PC-9 (cell line): Measurements from ENCODE around the gene NT5DC4. TPM values are rescaled to one million over a fixed set of nuclear protein-coding genes. Genes with fewer than 3 reads are reported as not detected.

Experiments
- Bru-seq: library from RNA; stranded (reverse); fragments of 400-500 nt; gene quantifications from one replicate; lab custom pipeline; 2021; lab: Mats Ljungman, UMichigan
- BruChase-seq, 2 experiments: library from RNA; stranded (reverse); fragments of 400-500 nt; gene quantifications; one replicate each; lab custom pipeline; 2021; lab: Mats Ljungman, UMichigan
- BruUV-seq: library from RNA; stranded (reverse); fragments of 400-500 nt; replicated peaks from 2 replicates; lab custom pipeline; 2021; lab: Mats Ljungman, UMichigan
- CTCF ChIA-PET: fragments of 300-600 bp; sonication (Branson Sonifier 250); formaldehyde crosslinking; loops from one replicate; lab custom pipeline; 2022; ENCODE audit warnings: antibody characterized with exemption; lab: Charles Lee
- POLR2A ChIA-PET: fragments of 300-600 bp; sonication (Branson Sonifier 250); formaldehyde crosslinking; loops from one replicate; lab custom pipeline; 2022; ENCODE audit warnings: antibody characterized with exemption; ENCODE audit not compliant: unreplicated experiment; lab: Charles Lee
- DNase-seq, 2 experiments: peaks; one replicate each; pipeline versions ENCODE4 v3.0.0 to v3.0.0-alpha.2; 2015 to 2022; ENCODE audit warnings: mixed read lengths in 1 of 2
- H2AFZ ChIP-seq: fragments of 200-600 bp; sonication (generic); 2 replicates; pipeline ENCODE4 v1.8.1; 2017; ENCODE audit warnings: antibody characterized with exemption
- H3F3A ChIP-seq: fragments of 200-600 bp; sonication (generic); 2 replicates; pipeline ENCODE4 v1.8.1; 2017; ENCODE audit warnings: antibody characterized with exemption, mild to moderate bottlenecking, low read depth; ENCODE audit not compliant: insufficient read depth
- H3K27ac ChIP-seq: fragments of 200-600 bp; sonication (generic); 2 replicates; pipeline ENCODE4 v1.6.1; 2016; ENCODE audit warnings: mixed run types
- H3K27me3 ChIP-seq: fragments of 200-600 bp; sonication (generic); 2 replicates; pipeline ENCODE4 v1.6.1; 2016; ENCODE audit warnings: low read depth, mixed run types; ENCODE audit not compliant: insufficient read depth
- H3K36me3 ChIP-seq: fragments of 200-600 bp; sonication (generic); 2 replicates; pipeline ENCODE4 v1.6.1; 2016; ENCODE audit warnings: low read depth, mixed run types
- H3K4me1 ChIP-seq: fragments of 200-600 bp; sonication (generic); replicated peaks from 2 replicates; pipeline ENCODE4 v1.6.1; 2016; ENCODE audit warnings: mixed run types; ENCODE audit not compliant: insufficient read depth
- H3K4me2 ChIP-seq: fragments of 200-600 bp; sonication (generic); 2 replicates; pipeline ENCODE4 v1.6.1; 2017; ENCODE audit warnings: mixed run types
- H3K4me3 ChIP-seq: fragments of 200-600 bp; sonication (generic); 2 replicates; pipeline ENCODE4 v1.6.1; 2016; ENCODE audit warnings: mixed run types
- H3K79me2 ChIP-seq: fragments of 200-600 bp; sonication (generic); 2 replicates; pipeline ENCODE4 v1.6.1; 2017; ENCODE audit warnings: low read depth, mixed run types
- H3K9me2 ChIP-seq: fragments of 200-600 bp; sonication (generic); 2 replicates; pipeline ENCODE4 v1.8.1; 2017; ENCODE audit warnings: mild to moderate bottlenecking; ENCODE audit not compliant: insufficient read depth
- H3K9me3 ChIP-seq: fragments of 200-600 bp; sonication (generic); 2 replicates; pipeline ENCODE4 v1.8.1; 2016; ENCODE audit warnings: low read depth; ENCODE audit not compliant: insufficient read depth
- H4K20me1 ChIP-seq: fragments of 200-600 bp; sonication (generic); 2 replicates; pipeline ENCODE4 v1.8.1; 2017; ENCODE audit not compliant: insufficient read depth
- EZH2 ChIP-seq: fragments of 200-600 bp; sonication (generic); IDR thresholded peaks from 2 replicates; pipeline ENCODE4 v1.8.0; 2017; ENCODE audit warnings: antibody characterized with exemption, low read depth
- intact Hi-C: fragments of 100-400 bp; cut with micrococcal nuclease; formaldehyde crosslinking; loops from one replicate; pipeline ENCODE4 v1.10.0; 2022; ENCODE audit not compliant: unreplicated experiment
- long read RNA-seq: library from polyadenylated mRNA; stranded (forward); transcript quantifications from one replicate; pipeline ENCODE4 v2.0.0, GENCODE V29; 2022
- total RNA-seq: library from RNA; stranded (reverse); gene quantifications from 2 replicates; pipeline ENCODE4 v1.2.3, GENCODE V29; 2021
- TF ChIP-seq, protein P1 (sequence below): fragments of 200-600 bp; sonication (generic); conservative IDR thresholded peaks from 2 replicates; pipeline ENCODE4 v1.6.1; 2017; ENCODE audit warnings: mixed run types, antibody characterized with exemption, mild to moderate bottlenecking, moderate library complexity

Gene NT5DC4
- 6.1 and 6.5 TPM in 2 replicates for total RNA-seq
- Bru-seq, nascent RNA, result percentile 51 among the genes with signal in this experiment
- percentile 42 among the genes with signal in this experiment for BruChase-seq, experiment 1, labeled RNA remaining after a 2-hour chase
- BruChase-seq, experiment 2, labeled RNA remaining after a 6-hour chase, result percentile 44 among the genes with signal in this experiment
- long read RNA-seq, partial matches to known transcripts, result 1 of 8 reads
- long read RNA-seq, other reads (novel, unspliced or antisense), result 7 of 8 reads

DNA sequence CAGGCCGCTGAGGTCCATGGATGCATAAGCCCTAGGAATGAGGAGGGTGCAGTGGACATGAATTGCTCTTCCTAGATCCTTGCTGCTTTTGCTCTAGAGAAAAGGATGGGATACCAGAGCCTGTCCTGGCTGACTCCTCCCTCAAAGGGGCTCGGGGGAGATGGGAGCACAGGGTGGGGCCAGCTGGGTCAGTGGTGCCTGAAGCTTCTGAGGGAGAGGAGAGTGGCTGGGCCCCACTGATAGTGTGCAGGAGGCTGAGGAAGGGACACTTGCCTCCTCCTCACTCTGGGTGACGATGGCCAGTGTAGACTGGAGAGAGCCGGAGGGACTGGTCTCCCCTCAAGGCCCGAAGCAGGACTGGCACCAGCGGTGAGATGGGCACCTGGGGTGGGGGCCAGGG is at the start of gene NT5DC4:
NT5DC4 (plus strand) TSS at position 236 of the 400 bp plus-strand sequence; CDS start at position 296, 60 bp downstream.
- Histone ChIP-seq H3F3A (peaks cover 11% of the 10 kb centered on the region; the same call in 1 of the 2 replicates), H3K4me3 (no peak within 1 kb of the TSS), H3K4me2 (no peak within 1 kb of the TSS), H3K9me3 (no peaks in the 10 kb centered on the region), H3K27ac (no peak within 1 kb of the TSS), H3K36me3 (no peaks in the 10 kb centered on the region), H3K4me1 (peaks cover 16% of the 10 kb centered on the region), H2AFZ (no peak within 1 kb of the TSS), H3K79me2 (no peaks in the 10 kb centered on the region), H3K9me2 (no peaks in the 10 kb centered on the region), H4K20me1 (no peaks in the 10 kb centered on the region), H3K27me3 (no peaks in the 10 kb centered on the region)
- CTCF ChIA-PET, result no interaction called here
- POLR2A ChIA-PET, result no interaction called here
- no TSS peak for BruUV-seq
- intact Hi-C loops, result loop anchor here (10.0 kb wide), 2 partner anchors 446 to 666 kb away; partner anchors contain the start of genes TMEM87B and ZC3H6
- DNase-seq, result no peak
- TF ChIP-seq, protein P1, sequence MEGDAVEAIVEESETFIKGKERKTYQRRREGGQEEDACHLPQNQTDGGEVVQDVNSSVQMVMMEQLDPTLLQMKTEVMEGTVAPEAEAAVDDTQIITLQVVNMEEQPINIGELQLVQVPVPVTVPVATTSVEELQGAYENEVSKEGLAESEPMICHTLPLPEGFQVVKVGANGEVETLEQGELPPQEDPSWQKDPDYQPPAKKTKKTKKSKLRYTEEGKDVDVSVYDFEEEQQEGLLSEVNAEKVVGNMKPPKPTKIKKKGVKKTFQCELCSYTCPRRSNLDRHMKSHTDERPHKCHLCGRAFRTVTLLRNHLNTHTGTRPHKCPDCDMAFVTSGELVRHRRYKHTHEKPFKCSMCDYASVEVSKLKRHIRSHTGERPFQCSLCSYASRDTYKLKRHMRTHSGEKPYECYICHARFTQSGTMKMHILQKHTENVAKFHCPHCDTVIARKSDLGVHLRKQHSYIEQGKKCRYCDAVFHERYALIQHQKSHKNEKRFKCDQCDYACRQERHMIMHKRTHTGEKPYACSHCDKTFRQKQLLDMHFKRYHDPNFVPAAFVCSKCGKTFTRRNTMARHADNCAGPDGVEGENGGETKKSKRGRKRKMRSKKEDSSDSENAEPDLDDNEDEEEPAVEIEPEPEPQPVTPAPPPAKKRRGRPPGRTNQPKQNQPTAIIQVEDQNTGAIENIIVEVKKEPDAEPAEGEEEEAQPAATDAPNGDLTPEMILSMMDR, result no peak
- no peak for TF ChIP-seq EZH2

DNA sequence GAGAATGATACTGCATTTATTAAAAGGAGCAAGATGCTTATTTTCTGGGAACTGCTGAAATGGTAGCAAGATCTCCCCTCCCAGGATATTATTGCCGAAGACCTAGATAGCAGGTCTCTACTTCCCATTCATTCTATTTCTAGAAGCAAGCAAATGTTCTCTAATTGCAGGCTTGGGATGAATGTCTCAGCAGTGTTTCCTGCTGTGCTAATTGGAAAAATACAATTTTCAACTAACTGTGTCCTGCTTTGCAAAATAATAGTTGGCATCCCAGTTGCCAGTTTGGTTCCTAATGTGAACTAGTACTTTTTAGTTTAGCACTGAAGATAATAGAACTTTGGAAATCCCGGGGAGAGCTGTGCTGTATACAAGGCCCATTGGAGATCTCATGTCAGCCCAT is 49.0 kb upstream of the NT5DC4 start:
- intact Hi-C loops, result no loop called here
- H3K27ac ChIP-seq, result no peak overlapping the region
- H3K4me2 ChIP-seq, result no peak overlapping the region
- H3K79me2 ChIP-seq, result no peaks in the 10 kb centered on the region
- H4K20me1 ChIP-seq, result no peaks in the 10 kb centered on the region
- peaks cover 15% of the 10 kb centered on the region for H3K4me1 ChIP-seq
- no peak for DNase-seq
- BruUV-seq, result no TSS peak
- H2AFZ ChIP-seq, result no peak overlapping the region
- H3K36me3 ChIP-seq, result no peaks in the 10 kb centered on the region
- CTCF ChIA-PET, result no interaction called here
- H3K9me3 ChIP-seq, result no peaks in the 10 kb centered on the region
- TF ChIP-seq EZH2, result no peak
- TF ChIP-seq, protein P1, result no peak
- peaks cover 36% of the 10 kb centered on the region for H3F3A ChIP-seq
- POLR2A ChIA-PET, result no interaction called here
- no peaks in the 10 kb centered on the region for H3K9me2 ChIP-seq
- no peak overlapping the region for H3K4me3 ChIP-seq
- no peaks in the 10 kb centered on the region for H3K27me3 ChIP-seq

DNA sequence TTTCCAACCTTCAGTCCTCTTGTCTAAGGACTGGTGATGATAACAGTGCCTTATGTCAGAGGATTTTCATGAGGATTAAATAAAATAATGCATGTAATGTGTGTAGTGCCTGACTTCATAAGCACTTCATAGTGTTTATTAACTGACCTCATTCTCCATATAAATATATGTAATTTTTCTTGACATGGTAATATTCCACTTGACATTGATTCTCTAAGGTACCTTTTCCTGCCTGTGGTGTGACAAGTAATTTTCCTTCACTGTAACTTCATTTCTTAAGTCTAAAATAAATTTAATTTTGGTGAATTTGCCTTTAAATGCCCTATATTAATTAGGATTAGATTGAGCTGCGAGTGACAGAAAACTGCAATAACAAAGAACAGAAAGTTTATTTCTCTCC is 47.8 kb upstream of the NT5DC4 start:
- Histone ChIP-seq H3K79me2 (no peaks in the 10 kb centered on the region), H3K4me1 (peaks cover 12% of the 10 kb centered on the region), H3F3A (peaks cover 24% of the 10 kb centered on the region), H3K9me2 (no peaks in the 10 kb centered on the region), H3K9me3 (no peaks in the 10 kb centered on the region), H3K27me3 (no peaks in the 10 kb centered on the region), H2AFZ (no peak overlapping the region), H3K36me3 (no peaks in the 10 kb centered on the region), H4K20me1 (no peaks in the 10 kb centered on the region), H3K4me2 (no peak overlapping the region), H3K27ac (no peak overlapping the region), H3K4me3 (no peak overlapping the region)
- intact Hi-C loops, result no loop called here
- no TSS peak for BruUV-seq
- TF ChIP-seq, protein P1, result no peak
- TF ChIP-seq EZH2, result no peak
- DNase-seq, result no peak
- ChIA-PET CTCF (interaction anchor here (0.6 kb wide), 1 partner anchor 26 kb away, joined by 3 read pairs; no protein-coding TSS in a partner anchor), POLR2A (no interaction called here)
